ENCODE results near the gene LMAN1.

DNA sequence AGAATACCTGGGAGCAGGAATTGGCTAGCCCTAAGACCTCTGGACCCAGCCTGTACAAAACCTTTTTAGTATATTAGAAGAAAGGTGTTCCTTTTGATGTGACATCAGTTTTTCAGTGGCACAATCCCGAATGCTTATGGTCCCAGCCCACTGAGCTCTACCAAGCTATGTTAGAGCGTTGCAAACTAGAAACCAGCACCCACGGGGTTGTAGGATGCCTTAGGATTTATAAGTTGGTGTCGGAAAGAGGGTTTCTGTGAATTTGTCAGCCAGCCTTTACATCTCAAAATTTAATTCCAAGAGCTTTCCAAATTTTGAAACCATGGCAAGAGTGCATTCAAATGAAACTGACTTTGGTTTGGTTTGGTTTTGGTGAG, 499 bp upstream of the LMAN1 start:
- TF ChIP-seq, protein P1, sequence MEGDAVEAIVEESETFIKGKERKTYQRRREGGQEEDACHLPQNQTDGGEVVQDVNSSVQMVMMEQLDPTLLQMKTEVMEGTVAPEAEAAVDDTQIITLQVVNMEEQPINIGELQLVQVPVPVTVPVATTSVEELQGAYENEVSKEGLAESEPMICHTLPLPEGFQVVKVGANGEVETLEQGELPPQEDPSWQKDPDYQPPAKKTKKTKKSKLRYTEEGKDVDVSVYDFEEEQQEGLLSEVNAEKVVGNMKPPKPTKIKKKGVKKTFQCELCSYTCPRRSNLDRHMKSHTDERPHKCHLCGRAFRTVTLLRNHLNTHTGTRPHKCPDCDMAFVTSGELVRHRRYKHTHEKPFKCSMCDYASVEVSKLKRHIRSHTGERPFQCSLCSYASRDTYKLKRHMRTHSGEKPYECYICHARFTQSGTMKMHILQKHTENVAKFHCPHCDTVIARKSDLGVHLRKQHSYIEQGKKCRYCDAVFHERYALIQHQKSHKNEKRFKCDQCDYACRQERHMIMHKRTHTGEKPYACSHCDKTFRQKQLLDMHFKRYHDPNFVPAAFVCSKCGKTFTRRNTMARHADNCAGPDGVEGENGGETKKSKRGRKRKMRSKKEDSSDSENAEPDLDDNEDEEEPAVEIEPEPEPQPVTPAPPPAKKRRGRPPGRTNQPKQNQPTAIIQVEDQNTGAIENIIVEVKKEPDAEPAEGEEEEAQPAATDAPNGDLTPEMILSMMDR (conservative IDR thresholded peaks at IDR 0.05; ENCODE audit: low read depth, low read length): no peak
- TF ChIP-seq RFX5 (IDR thresholded peaks at IDR 0.05; ENCODE audit: low read depth, low read length) (no peak), BHLHE40 (IDR thresholded peaks at IDR 0.05; ENCODE audit: low read depth, low read length) (no peak), RCOR1 (IDR thresholded peaks at IDR 0.05; ENCODE audit: insufficient replicate concordance, low read length) (no peak), SMC3 (IDR thresholded peaks at IDR 0.05; ENCODE audit: low read depth, low read length) (no peak)
- TF ChIP-seq, protein P2, sequence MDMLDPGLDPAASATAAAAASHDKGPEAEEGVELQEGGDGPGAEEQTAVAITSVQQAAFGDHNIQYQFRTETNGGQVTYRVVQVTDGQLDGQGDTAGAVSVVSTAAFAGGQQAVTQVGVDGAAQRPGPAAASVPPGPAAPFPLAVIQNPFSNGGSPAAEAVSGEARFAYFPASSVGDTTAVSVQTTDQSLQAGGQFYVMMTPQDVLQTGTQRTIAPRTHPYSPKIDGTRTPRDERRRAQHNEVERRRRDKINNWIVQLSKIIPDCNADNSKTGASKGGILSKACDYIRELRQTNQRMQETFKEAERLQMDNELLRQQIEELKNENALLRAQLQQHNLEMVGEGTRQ (IDR thresholded peaks at IDR 0.05; ENCODE audit: low read depth, low read length): no peak
